Erythroblast (primary cell): Measurements from ENCODE around the gene GABRB2.

Source experiments
- GATA1 ChIP-seq: IDR thresholded peaks from 2 replicates; pipeline ENCODE4 v1.6.1; 2011; ENCODE audit warnings: low read depth, mild to moderate bottlenecking, control low read depth, low read length, moderate library complexity
- POLR2A ChIP-seq: IDR thresholded peaks from 2 replicates; pipeline ENCODE4 v1.6.1; 2011; ENCODE audit warnings: mild to moderate bottlenecking, low read length

- no peak for TF ChIP-seq POLR2A
- no peak for TF ChIP-seq GATA1
These were observed 281.5 kb downstream of the GABRB2 start for GRCh38 chr5:161265006-161265405.
